SW 1271 (cell line): ENCODE results near the gene OPCML.

ENCODE experiments used
- DNase-seq, 2 experiments: peaks; one replicate each; lab custom pipeline; 2025; lab: John Stamatoyannopoulos, UW

OPCML gene

GRCh38 chr11:133413703-133414102, 118.6 kb downstream of the OPCML start:
- DNase-seq = no peak

GRCh38 chr11:133409799-133410198, 122.5 kb downstream of the OPCML start:
- DNase-seq = no peak

GRCh38 chr11:133408936-133409335, 123.4 kb downstream of the OPCML start:
- no peak for DNase-seq

GRCh38 chr11:133408402-133408801, 123.9 kb downstream of the OPCML start:
- no peak for DNase-seq

GRCh38 chr11:133406489-133406888, 125.8 kb downstream of the OPCML start:
- no peak for DNase-seq

DNA sequence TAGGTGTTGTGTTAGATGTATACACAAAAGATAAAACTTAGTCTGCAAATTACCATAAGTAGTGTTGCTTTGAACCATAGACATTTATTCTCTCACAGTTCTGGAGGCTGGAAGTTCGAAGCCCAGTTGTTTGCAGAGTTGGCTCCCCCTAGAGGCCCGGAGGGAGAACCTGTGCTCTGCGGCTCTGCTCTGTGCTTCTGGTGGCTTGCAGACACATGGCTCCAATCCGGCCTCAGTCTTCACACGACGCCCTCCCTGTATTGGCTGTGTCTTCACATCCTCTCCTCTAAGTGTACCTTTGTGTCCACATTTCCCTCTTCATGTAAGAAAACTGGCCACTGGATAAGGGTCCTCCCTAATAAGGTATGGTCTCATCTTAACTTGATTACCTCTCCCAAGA, 128.4 kb downstream of the OPCML start:
- DNase-seq = no peak

- no peak for DNase-seq
Measured at GRCh38 chr11:133402551-133402950, 129.8 kb downstream of the OPCML start.

DNA sequence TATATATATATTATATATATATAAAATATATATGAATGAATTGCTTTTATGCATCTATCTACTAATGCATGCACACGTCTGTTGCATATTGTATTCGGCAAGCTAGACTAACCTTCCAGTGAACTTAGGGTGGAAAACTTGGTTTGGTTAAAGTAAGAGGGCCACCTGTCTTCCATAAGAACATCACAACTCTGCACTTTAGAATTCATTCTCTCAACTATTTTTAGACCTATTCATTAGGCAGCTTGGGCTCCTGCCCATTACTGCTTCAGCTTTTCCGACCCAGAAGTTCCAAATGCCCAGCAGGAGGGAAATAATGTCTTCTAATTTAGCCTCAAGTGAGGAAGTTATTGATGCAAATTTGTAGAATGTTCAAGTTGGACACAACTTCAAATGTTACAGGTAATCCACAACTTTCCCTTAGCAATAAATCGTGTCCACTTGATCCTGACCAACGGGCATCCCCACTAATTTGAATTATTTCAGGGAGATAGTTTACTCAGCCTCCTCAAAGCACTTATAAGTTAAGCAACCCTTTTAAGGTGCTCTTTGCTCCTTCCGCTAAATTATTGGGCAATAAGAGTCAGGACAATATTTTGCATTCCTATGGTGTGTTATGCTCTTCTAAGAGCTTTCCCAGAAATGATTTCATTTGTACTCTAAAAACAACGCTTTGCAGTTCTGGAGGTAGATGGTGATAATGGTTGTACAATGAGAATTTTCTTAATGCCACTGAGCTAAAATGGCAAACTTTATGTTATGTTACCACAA, 132.3 kb downstream of the OPCML start:
- DNase-seq = no peak

DNA sequence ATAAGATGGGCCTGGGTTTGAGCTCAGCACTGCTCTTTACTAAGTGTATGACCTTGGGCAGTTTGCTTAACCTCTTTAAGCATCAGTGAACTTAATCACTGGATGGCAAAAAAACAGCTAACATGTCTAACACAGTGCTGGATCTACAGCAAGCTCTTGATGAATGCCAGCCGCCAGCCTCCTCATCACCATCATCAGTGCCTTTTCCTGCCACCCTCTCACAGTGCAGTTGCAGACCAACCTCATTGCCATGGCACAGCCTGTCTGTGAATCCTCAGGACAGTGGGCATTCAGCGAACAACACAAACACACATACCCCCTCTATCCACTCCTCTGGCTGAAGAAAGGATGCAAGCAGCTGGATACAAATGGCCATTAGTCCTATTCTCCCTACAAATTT, 133.0 kb downstream of the OPCML start:
- no peak for DNase-seq

- DNase-seq = no peak
Measured at GRCh38 chr11:133390803-133391202, 141.5 kb downstream of the OPCML start.

DNA sequence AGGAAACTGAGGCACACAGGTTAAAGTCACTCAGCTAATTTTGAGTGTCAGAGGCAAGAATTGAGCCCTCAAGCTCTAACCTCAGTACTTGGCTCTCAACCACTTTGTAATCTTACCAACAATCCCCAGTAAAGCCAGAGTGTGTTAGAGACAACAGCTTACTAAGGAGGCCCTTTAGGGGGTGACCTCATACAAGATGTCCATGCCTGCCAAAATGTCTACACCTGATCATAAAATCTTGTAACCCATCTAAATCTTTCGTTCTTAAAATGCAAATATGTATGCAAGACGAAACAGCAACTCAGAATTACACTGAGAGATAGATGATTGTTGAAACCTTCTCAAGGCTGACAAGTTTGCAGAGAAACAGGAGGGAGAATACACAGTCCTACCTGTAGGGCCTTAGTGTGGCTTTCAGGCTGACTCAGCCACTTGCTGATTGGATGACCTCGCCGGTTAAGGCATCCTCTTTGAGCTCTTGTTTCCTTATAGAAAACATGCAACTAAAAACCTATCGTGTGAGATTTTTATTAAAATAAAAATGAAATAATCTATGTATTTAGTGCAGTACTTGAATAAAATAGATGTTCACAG, 143.2 kb downstream of the OPCML start:
- DNase-seq = no peak

- DNase-seq = no peak
Measured at GRCh38 chr11:133388260-133388659, 144.0 kb downstream of the OPCML start.

DNA sequence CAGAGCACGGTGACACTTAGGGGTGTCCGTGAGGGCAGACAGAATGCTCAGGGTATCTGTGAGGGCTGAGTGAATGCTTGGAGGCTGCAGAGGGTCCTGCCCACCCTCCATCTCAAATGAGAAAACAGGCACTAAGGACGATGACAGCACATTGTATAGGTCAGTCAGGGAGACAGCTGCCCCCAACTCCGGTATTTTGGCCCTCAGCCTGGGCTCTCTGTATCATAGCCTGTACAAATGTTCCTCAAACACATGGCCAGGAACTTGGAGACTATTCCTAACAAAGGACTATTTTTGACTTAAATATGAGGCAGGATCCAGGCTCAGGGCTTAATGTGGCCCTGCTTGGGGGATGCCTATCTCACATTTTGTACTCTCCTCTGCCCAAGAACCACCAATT, 145.4 kb downstream of the OPCML start:
- DNase-seq = no peak

GRCh38 chr11:133386262-133386661, 146.0 kb downstream of the OPCML start:
- no peak for DNase-seq

GRCh38 chr11:133385781-133386180, 146.5 kb downstream of the OPCML start:
- no peak for DNase-seq

- no peak for DNase-seq
Measured at GRCh38 chr11:133384731-133385130, 147.6 kb downstream of the OPCML start.

GRCh38 chr11:133383689-133384088, 148.6 kb downstream of the OPCML start:
- DNase-seq = no peak

GRCh38 chr11:133383201-133383600, 149.1 kb downstream of the OPCML start:
- DNase-seq = no peak

DNA sequence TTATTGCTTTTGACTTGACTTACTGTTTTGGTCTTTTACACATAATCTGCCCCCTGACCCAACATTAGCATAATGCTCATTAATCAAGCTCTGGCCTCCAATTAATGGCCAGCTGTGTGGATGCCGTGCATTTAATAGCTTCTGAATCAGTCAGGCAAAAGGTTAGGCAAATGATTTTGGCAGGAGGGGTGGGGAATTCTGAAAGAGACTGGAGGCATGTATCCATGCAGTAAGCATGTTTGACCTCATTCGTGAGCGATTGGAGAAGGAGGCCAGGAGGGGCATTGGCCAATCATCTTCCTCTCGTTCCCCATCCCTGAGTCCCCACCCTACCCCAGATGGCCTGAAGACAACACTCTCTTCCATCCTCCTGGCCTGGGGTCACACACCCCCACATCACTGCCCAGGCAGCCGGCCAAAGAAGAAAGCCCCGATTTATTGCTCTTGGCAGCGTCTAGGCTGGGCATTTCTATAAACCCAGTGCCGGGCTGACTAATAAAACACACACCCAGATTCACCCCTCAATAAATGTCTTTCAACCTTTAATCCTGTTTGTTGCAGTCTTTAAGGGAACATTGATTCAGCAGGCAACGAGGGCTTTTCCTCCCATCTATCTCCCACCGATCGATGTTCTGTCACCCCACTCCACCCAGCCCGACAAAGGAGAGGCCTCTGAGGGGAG, 150.0 kb downstream of the OPCML start:
- DNase-seq = no peak

DNA sequence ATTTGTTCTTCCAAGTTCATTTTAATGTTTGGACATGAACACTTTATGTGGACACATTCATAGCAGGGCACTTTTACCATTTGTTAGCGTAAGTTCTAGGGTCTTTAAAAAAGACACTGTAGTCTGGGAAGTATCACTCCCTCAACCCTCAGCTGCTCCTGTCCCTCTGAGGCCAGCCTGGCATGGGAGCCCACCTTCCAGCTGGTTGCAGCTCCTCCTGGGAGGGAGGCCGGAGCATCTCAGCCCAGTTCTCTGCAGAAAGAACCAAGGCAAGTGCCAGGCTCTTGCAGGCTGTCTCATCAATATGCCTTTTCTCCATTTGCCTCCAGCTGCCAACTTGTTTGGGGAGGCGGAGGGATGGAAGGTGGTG, 150.6 kb downstream of the OPCML start:
- no peak for DNase-seq

DNA sequence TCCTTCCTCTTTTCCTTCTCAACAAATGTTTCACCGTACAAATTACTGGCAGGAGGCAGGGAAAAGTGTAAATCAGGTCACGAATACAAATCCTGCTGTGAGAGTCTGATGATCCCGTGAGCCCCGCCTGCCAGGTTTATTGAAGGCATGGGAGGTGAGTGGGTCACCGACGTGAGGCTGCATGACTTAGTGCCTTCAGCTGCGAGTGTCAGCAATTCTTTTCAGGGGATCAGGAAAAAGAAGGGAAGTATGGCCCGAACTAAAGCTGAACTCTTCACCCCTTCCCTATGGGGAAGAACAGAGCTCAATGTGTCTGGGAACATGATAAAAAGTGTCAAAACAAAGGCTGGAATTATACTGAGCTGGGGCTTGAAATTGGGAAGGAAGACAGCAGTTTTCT, 166.2 kb downstream of the OPCML start:
- DNase-seq = no peak

DNA sequence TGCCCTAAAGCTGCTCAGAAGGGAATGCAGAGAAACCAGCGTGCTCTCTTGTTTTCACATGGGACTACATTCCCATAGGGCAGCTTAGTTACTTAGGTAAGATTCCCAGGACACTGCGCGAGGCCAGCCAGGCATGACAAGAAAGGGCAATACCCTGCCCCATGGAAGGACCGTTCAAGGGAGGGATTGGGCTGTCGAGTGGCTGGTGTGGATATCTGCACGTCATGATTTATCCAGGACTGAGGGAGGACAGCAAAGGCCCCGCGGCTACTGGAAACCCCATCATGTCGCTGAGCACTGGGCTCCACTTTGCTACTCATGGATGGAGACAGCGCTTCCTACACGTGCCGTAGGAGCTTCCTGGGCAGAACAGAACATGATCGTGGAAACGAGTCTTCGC, 169.4 kb downstream of the OPCML start:
- no peak for DNase-seq

DNA sequence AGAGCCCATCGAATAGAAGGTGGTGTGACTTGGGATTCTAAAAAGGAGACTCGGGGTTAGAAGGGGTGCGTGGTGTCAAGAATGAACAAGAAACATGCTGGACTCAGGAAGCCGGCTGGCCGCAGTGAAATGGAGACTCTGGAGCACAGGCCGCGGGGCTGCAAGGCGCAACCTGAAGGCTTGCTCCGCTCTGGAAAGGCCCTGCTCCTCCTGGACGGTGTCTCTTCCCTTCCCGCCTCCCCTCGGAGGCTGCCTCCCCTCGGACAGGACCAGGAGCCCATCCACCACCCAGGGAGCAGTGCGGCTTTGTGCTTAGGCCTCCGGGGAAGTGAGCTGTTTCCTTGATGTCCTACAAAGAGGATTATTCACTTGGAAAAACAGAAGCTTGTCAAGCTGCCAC, 170.1 kb downstream of the OPCML start:
- DNase-seq = no peak

GRCh38 chr11:133361689-133361994, 170.7 kb downstream of the OPCML start:
- DNase-seq = no peak
